ENCODE measurements around the gene MCC.
"Not testable (repeated sequence)": the region's sequence is repeated elsewhere in the genome, so short reads cannot be mapped to it uniquely, and the experiment has no call there.

MCC gene

GRCh38 chr5:113405530-113405929, 82.7 kb downstream of the MCC start:
- DNase-seq: no peak

- DNase-seq: no peak
Measured at GRCh38 chr5:113404269-113404668, 84.0 kb downstream of the MCC start.

GRCh38 chr5:113397986-113398385, 90.3 kb downstream of the MCC start:
- DNase-seq: not testable (repeated sequence)

GRCh38 chr5:113397046-113397445, 91.2 kb downstream of the MCC start:
- no peak for DNase-seq

- DNase-seq: no peak
Measured at GRCh38 chr5:113394658-113395057, 93.6 kb downstream of the MCC start.

GRCh38 chr5:113390224-113390623, 98.0 kb downstream of the MCC start:
- peak; percentile 19 for DNase-seq

GRCh38 chr5:113389116-113389515, 99.1 kb downstream of the MCC start:
- no peak for DNase-seq

- no peak for DNase-seq
Measured at GRCh38 chr5:113387844-113388243, 100.4 kb downstream of the MCC start.

GRCh38 chr5:113384782-113385285, 103.4 kb downstream of the MCC start:
- DNase-seq: no peak

GRCh38 chr5:113382731-113383130, 105.5 kb downstream of the MCC start:
- no peak for DNase-seq

- no peak for DNase-seq
Measured at GRCh38 chr5:113381791-113382190, 106.5 kb downstream of the MCC start.

GRCh38 chr5:113380807-113381326, 107.4 kb downstream of the MCC start:
- DNase-seq: no peak

GRCh38 chr5:113379936-113380806, 108.1 kb downstream of the MCC start:
- no peak for DNase-seq

GRCh38 chr5:113378959-113379541, 109.2 kb downstream of the MCC start:
- DNase-seq: peak; percentile 73

- no peak for DNase-seq
Measured at GRCh38 chr5:113378514-113378913, 109.7 kb downstream of the MCC start.

GRCh38 chr5:113378081-113378480, 110.2 kb downstream of the MCC start:
- peak; percentile 36 for DNase-seq

- DNase-seq: no peak
Measured at GRCh38 chr5:113376640-113377039, 111.6 kb downstream of the MCC start.

GRCh38 chr5:113375480-113376060, 112.7 kb downstream of the MCC start:
- DNase-seq: no peak

GRCh38 chr5:113373426-113373825, 114.8 kb downstream of the MCC start:
- DNase-seq: no peak

GRCh38 chr5:113371721-113372196, 116.5 kb downstream of the MCC start:
- no peak for DNase-seq

GRCh38 chr5:113367586-113367985, 120.7 kb downstream of the MCC start:
- no peak for DNase-seq

GRCh38 chr5:113364466-113364865, 123.8 kb downstream of the MCC start:
- DNase-seq: no peak

GRCh38 chr5:113361701-113362100, 126.6 kb downstream of the MCC start:
- no peak for DNase-seq

- no peak for DNase-seq
Measured at GRCh38 chr5:113359419-113359818, 128.8 kb downstream of the MCC start.

All from activated CD4-positive, alpha-beta T cell treated with anti-CD3 and anti-CD28 coated beads, Interleukin-2, Interleukin-6, amounts not matched to agents 100 ng/mL and 50 ng/mL, durations not matched to agents 16 hours and 8 hours (primary cell).